Mesenchymal stem cell (in vitro differentiated cells and primary cell): ENCODE data around the gene IL18BP. TPM values are rescaled to one million over a fixed set of nuclear protein-coding genes. Genes with fewer than 3 reads are reported as not detected.

Source experiments
- DNase-seq: peaks from one replicate; pipeline ENCODE4 v3.0.0-alpha.2; 2013
- H2AFZ ChIP-seq: one replicate; pipeline ENCODE4 v1.6.1; 2013; ENCODE audit warnings: low read depth, mild to moderate bottlenecking, control low read depth, inconsistent platforms, low read length, moderate library complexity
- H2AK5ac ChIP-seq: 2 replicates; pipeline ENCODE4 v1.6.1; 2013; ENCODE audit warnings: low read length, moderate library complexity, mild to moderate bottlenecking, inconsistent platforms; ENCODE audit not compliant: severe bottlenecking
- H2BK120ac ChIP-seq: one replicate; pipeline ENCODE4 v1.6.1; 2013; ENCODE audit warnings: low read depth, mild to moderate bottlenecking, inconsistent platforms, low read length, moderate library complexity
- H2BK12ac ChIP-seq, 2 experiments: one replicate each; pipeline ENCODE4 v1.6.1; 2013; ENCODE audit warnings: inconsistent platforms in 2 of 2, low read length in 2 of 2, mild to moderate bottlenecking in 2 of 2, moderate library complexity in 2 of 2, control low read depth in 1 of 2
- H2BK15ac ChIP-seq: one replicate; pipeline ENCODE4 v1.6.1; 2013; ENCODE audit warnings: mild to moderate bottlenecking, low read depth, inconsistent platforms; ENCODE audit not compliant: poor library complexity, severe bottlenecking
- H2BK5ac ChIP-seq: 2 replicates; pipeline ENCODE4 v1.6.1; 2013; ENCODE audit warnings: low read depth, mild to moderate bottlenecking, low read length, control low read depth, inconsistent platforms; ENCODE audit not compliant: poor library complexity, severe bottlenecking
- H3K14ac ChIP-seq, 2 experiments: one replicate each; pipeline ENCODE4 v1.6.1; 2013; ENCODE audit warnings: inconsistent platforms in 2 of 2, low read length in 2 of 2, control low read depth in 1 of 2, mild to moderate bottlenecking in 1 of 2, moderate library complexity in 1 of 2
- H3K18ac ChIP-seq, 2 experiments: one replicate each; pipeline ENCODE4 v1.6.1; 2013; ENCODE audit warnings: inconsistent platforms in 2 of 2, low read length in 2 of 2, control low read depth in 1 of 2, low read depth in 1 of 2, mild to moderate bottlenecking in 1 of 2
- H3K23ac ChIP-seq, 2 experiments: one replicate each; pipeline ENCODE4 v1.6.1; 2013; ENCODE audit warnings: inconsistent platforms in 2 of 2, low read length in 2 of 2, mild to moderate bottlenecking in 2 of 2, moderate library complexity in 2 of 2, control low read depth in 1 of 2
- H3K27ac ChIP-seq: 2 replicates; pipeline ENCODE4 v1.5.1; 2013; ENCODE audit warnings: mild to moderate bottlenecking, moderate library complexity, low read length, control low read depth, inconsistent platforms; ENCODE audit not compliant: poor library complexity, severe bottlenecking
- H3K27me3 ChIP-seq, 2 experiments: 2 replicates each; pipeline versions ENCODE4 v1.6.1 to v1.7.0; 2013; ENCODE audit warnings: low read length in 2 of 2, mild to moderate bottlenecking in 2 of 2, moderate library complexity in 2 of 2, control low read depth in 1 of 2, inconsistent platforms in 1 of 2; ENCODE audit not compliant: control insufficient read depth in 1 of 2, insufficient read depth in 1 of 2
- H3K36me3 ChIP-seq, 2 experiments: 2 replicates each; pipeline versions ENCODE4 v1.6.1 to v1.7.0; 2013; ENCODE audit warnings: low read length in 2 of 2, control low read depth in 1 of 2, inconsistent platforms in 1 of 2, low read depth in 1 of 2, mild to moderate bottlenecking in 1 of 2; ENCODE audit not compliant: insufficient read depth in 2 of 2, control insufficient read depth in 1 of 2
- H3K4ac ChIP-seq, 2 experiments: one replicate each; pipeline ENCODE4 v1.6.1; 2013; ENCODE audit warnings: inconsistent platforms in 2 of 2, low read length in 2 of 2, mild to moderate bottlenecking in 2 of 2, moderate library complexity in 2 of 2, control low read depth in 1 of 2, low read depth in 1 of 2
- H3K4me1 ChIP-seq: 2 replicates; pipeline ENCODE4 v1.6.1; 2013; ENCODE audit warnings: low read depth, low read length, control low read depth; ENCODE audit not compliant: control insufficient read depth, insufficient read depth
- H3K4me2 ChIP-seq: 2 replicates; pipeline ENCODE4 v1.6.1; 2013; ENCODE audit warnings: low read length, mild to moderate bottlenecking, inconsistent platforms; ENCODE audit not compliant: poor library complexity, severe bottlenecking
- H3K4me3 ChIP-seq, 2 experiments: 2 replicates each; pipeline versions ENCODE4 v1.5.1 to v1.7.0; 2013; ENCODE audit warnings: low read length in 2 of 2, mild to moderate bottlenecking in 2 of 2, control low read depth in 1 of 2, low read depth in 1 of 2; ENCODE audit not compliant: insufficient read depth in 1 of 2
- H3K79me1 ChIP-seq: replicated peaks from 2 replicates; pipeline ENCODE4 v1.6.1; 2013; ENCODE audit warnings: mild to moderate bottlenecking, control low read depth, low read length, inconsistent platforms; ENCODE audit not compliant: poor library complexity, severe bottlenecking
- H3K9ac ChIP-seq: 2 replicates; pipeline ENCODE4 v1.7.0; 2013; ENCODE audit warnings: mild to moderate bottlenecking, low read length, moderate library complexity
- H3K9me3 ChIP-seq: 2 replicates; pipeline ENCODE4 v1.7.0; 2013; ENCODE audit warnings: mild to moderate bottlenecking, low read length; ENCODE audit not compliant: control insufficient read depth
- H4K8ac ChIP-seq: one replicate; pipeline ENCODE4 v1.6.1; 2013; ENCODE audit warnings: inconsistent platforms, mild to moderate bottlenecking, low read length, moderate library complexity
- H4K91ac ChIP-seq: one replicate; pipeline ENCODE4 v1.6.1; 2013; ENCODE audit warnings: mild to moderate bottlenecking, low read length, inconsistent platforms
- WGBS: methylation state at CpG from one replicate; pipeline ENCODE4 v1.1.7; 2013; ENCODE audit warnings: mixed read lengths; 5-methylcytosine and 5-hydroxymethylcytosine counted together
- polyA plus RNA-seq, 2 experiments: library from polyadenylated mRNA; stranded (reverse); fragments of 200-250 nt; gene quantifications; one replicate each; pipeline ENCODE4 v1.2.3, GENCODE V29; 2013

IL18BP gene
- polyA plus RNA-seq (2013, experiment 1 of 2), result 4.8 TPM
- 4.1 TPM for polyA plus RNA-seq (2013, experiment 2 of 2)

- Histone ChIP-seq H3K27ac (peak within 1 kb of the TSS; percentile 21), H2BK5ac (no peak within 1 kb of the TSS), H3K4me3 (peak within 1 kb of the TSS in 1 of 2 experiments; percentile 3), H3K18ac (no peak within 1 kb of the TSS), H2AK5ac (no peak within 1 kb of the TSS), H3K36me3 (peaks cover 35 to 78% of the 10 kb centered on the region in 2 experiments), H4K8ac (no peak within 1 kb of the TSS), H3K9ac (peak within 1 kb of the TSS; percentile 7), H4K91ac (no peak within 1 kb of the TSS), H3K4me1 (peaks cover 27% of the 10 kb centered on the region), H2BK120ac (no peak within 1 kb of the TSS), H2BK15ac (no peak within 1 kb of the TSS), H3K14ac (no peak within 1 kb of the TSS), H3K27me3 (no peaks in the 10 kb centered on the region), H3K79me1 (peaks cover 35% of the 10 kb centered on the region), H3K4me2 (no peak within 1 kb of the TSS), H3K23ac (no peak within 1 kb of the TSS), H2BK12ac (no peak within 1 kb of the TSS), H3K9me3 (no peaks in the 10 kb centered on the region), H2AFZ (no peak within 1 kb of the TSS), H3K4ac (no peak within 1 kb of the TSS)
- DNase-seq, result no peak
- WGBS, result 95% methylated on average over 11 of the region's 11 CpGs
These were observed at the start of gene IL18BP for GRCh38 chr11:71998649-71999310. Gene IL18BP, plus strand, starts transcription at chr11:71998909. Its CDS starts 1,076 bp downstream, at chr11:71999985.

GRCh38 chr11:71949034-71949433 lies 49.7 kb upstream of the IL18BP start:
- Histone ChIP-seq H3K27me3 (no peaks in the 10 kb centered on the region), H3K9ac (no peak overlapping the region), H4K91ac (no peak overlapping the region), H2AFZ (no peak overlapping the region), H3K36me3 (peaks cover 5% of the 10 kb centered on the region in 2 experiments), H3K4me1 (peaks cover 12% of the 10 kb centered on the region), H3K23ac (no peak overlapping the region), H3K4me3 (no peak overlapping the region), H2AK5ac (no peak overlapping the region), H3K79me1 (peaks cover 12% of the 10 kb centered on the region), H3K14ac (no peak overlapping the region), H3K4me2 (no peak overlapping the region), H4K8ac (no peak overlapping the region), H2BK5ac (no peak overlapping the region), H2BK15ac (no peak overlapping the region), H2BK12ac (no peak overlapping the region), H3K4ac (no peak overlapping the region), H2BK120ac (no peak overlapping the region), H3K27ac (no peak overlapping the region), H3K9me3 (no peaks in the 10 kb centered on the region), H3K18ac (no peak overlapping the region)
- WGBS, result 90% methylated on average over 6 of the region's 6 CpGs
- DNase-seq, result no peak

GRCh38 chr11:71951741-71952310 lies 46.9 kb upstream of the IL18BP start:
- no peak overlapping the region for H2BK15ac ChIP-seq
- H2AK5ac ChIP-seq, result no peak overlapping the region
- WGBS, result 80% methylated on average over 3 of the region's 4 CpGs

GRCh38 chr11:71955898-71956456 lies 42.7 kb upstream of the IL18BP start:
- H3K18ac ChIP-seq, result no peak overlapping the region
- no peak overlapping the region for H2BK12ac ChIP-seq
- H2BK120ac ChIP-seq, result no peak overlapping the region
- peaks cover 10% of the 10 kb centered on the region for H3K4me1 ChIP-seq
- H3K4me3 ChIP-seq, result no peak overlapping the region
- no peak overlapping the region for H2AK5ac ChIP-seq
- H2AFZ ChIP-seq, result no peak overlapping the region
- no peak overlapping the region for H3K9ac ChIP-seq
- H3K4ac ChIP-seq, result no peak overlapping the region
- H3K79me1 ChIP-seq, result peaks cover 20% of the 10 kb centered on the region
- no peak for DNase-seq
- no peak overlapping the region for H3K4me2 ChIP-seq
- H3K14ac ChIP-seq, result no peak overlapping the region
- H3K9me3 ChIP-seq, result no peaks in the 10 kb centered on the region
- no peak overlapping the region for H4K91ac ChIP-seq
- 67% methylated on average over 3 of the region's 3 CpGs for WGBS
- H4K8ac ChIP-seq, result no peak overlapping the region
- no peak overlapping the region for H3K27ac ChIP-seq
- H2BK15ac ChIP-seq, result no peak overlapping the region
- peaks cover 5 to 12% of the 10 kb centered on the region in 2 experiments for H3K36me3 ChIP-seq
- no peak overlapping the region for H2BK5ac ChIP-seq
- H3K23ac ChIP-seq, result no peak overlapping the region
- no peaks in the 10 kb centered on the region for H3K27me3 ChIP-seq

More at GRCh38 chr11:71951741-71952310, 46.9 kb upstream of the IL18BP start:
- no peak overlapping the region for H3K23ac ChIP-seq
- DNase-seq, result no peak
- H3K18ac ChIP-seq, result no peak overlapping the region
- no peak overlapping the region for H2BK120ac ChIP-seq
- peaks cover 0 to 5% of the 10 kb centered on the region in 2 experiments for H3K36me3 ChIP-seq
- no peak overlapping the region for H3K14ac ChIP-seq
- no peak overlapping the region for H3K27ac ChIP-seq
- no peak overlapping the region for H3K4me2 ChIP-seq
- no peak overlapping the region for H3K4ac ChIP-seq
- no peak overlapping the region for H2BK5ac ChIP-seq
- no peak overlapping the region for H4K8ac ChIP-seq
- H3K79me1 ChIP-seq, result peaks cover 20% of the 10 kb centered on the region
- no peak overlapping the region for H3K4me3 ChIP-seq
- no peaks in the 10 kb centered on the region for H3K27me3 ChIP-seq
- no peak overlapping the region for H2AFZ ChIP-seq
- H3K9me3 ChIP-seq, result no peaks in the 10 kb centered on the region
- no peak overlapping the region for H4K91ac ChIP-seq
- no peak overlapping the region for H3K9ac ChIP-seq
- no peak overlapping the region for H2BK12ac ChIP-seq
- H3K4me1 ChIP-seq, result peaks cover 9% of the 10 kb centered on the region
